Peyer's patch (tissue), 4 donors: ENCODE measurements around the gene BAG3.

ENCODE experiments used
- CTCF ChIP-seq, 6 experiments: fragments of 450-650 bp in 4 of 6; fragments of 200-600 bp in 2 of 6; sonication (generic) in 1 of 6; IDR thresholded peaks; one replicate each; pipeline ENCODE4 v1.5.1; 2017 to 2019; ENCODE audit warnings: antibody characterized with exemption in 6 of 6, mild to moderate bottlenecking in 3 of 6, moderate library complexity in 1 of 6
- POLR2A ChIP-seq, 2 donors: fragments of 450-650 bp; IDR thresholded peaks; one replicate each; pipeline ENCODE4 v1.5.1; 2017; ENCODE audit warnings: antibody characterized with exemption in 2 of 2, mild to moderate bottlenecking in 2 of 2, moderate library complexity in 2 of 2

DNA sequence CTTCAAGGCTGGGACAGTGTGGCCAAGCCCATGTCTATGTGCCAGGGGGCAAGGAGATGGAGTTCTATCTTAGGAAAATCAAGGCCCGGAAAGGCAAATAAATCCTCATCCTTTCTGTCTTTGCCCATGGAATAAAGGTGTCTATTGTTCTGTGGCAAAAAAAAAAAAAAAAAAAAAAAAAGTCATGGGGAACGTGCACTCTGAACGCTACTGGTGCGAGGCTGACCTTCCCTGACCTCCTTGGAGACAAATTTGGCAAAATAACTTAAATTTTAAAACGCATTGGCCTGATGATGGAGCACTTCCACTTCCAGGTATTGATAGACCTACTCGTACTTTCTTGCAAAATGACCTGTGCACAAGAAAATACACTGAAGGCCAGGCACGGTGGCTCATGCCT lies 12.2 kb upstream of the BAG3 start:
- TF ChIP-seq CTCF (IDR thresholded peaks at IDR 0.05) (no peak), POLR2A (IDR thresholded peaks at IDR 0.05) (no peak)
